GM10266 (cell line): ENCODE results near the gene ITGB2.

Experiments used
- DNase-seq: peaks from one replicate; pipeline ENCODE4 v3.0.0; 2012; ENCODE audit errors: extremely low spot score
- CTCF ChIP-seq: IDR thresholded peaks from 2 replicates; pipeline ENCODE4 v1.5.1; 2012; ENCODE audit warnings: mild to moderate bottlenecking, low read depth; ENCODE audit not compliant: control insufficient read depth, insufficient read depth; ENCODE audit errors: missing control alignments

The ITGB2 gene

GRCh38 chr21:44846485-44847260 lies 74.0 kb downstream of the ITGB2 start:
- no peak for TF ChIP-seq CTCF
- peak; percentile 50 for DNase-seq

- DNase-seq, result no peak
- no peak for TF ChIP-seq CTCF
Observed at GRCh38 chr21:44846224-44846484, 74.5 kb downstream of the ITGB2 start.

GRCh38 chr21:44845418-44846223 lies 75.1 kb downstream of the ITGB2 start:
- TF ChIP-seq CTCF, result peak; percentile 70
- peak; percentile 89 for DNase-seq

GRCh38 chr21:44844256-44844655 lies 76.4 kb downstream of the ITGB2 start:
- no peak for DNase-seq
- no peak for TF ChIP-seq CTCF

GRCh38 chr21:44842721-44843445 lies 77.8 kb downstream of the ITGB2 start:
- no peak for DNase-seq
- no peak for TF ChIP-seq CTCF

GRCh38 chr21:44842087-44842486 lies 78.6 kb downstream of the ITGB2 start:
- no peak for TF ChIP-seq CTCF
- no peak for DNase-seq
